NCI-H460 (cell line): Measurements from ENCODE around the gene ZNF223. TPM values are rescaled to one million over a fixed set of nuclear protein-coding genes. Genes with fewer than 3 reads are reported as not detected.
A peak's percentile ranks its signal among the peaks of the same experiment; 100 is the strongest.

ENCODE experiments used
- DNase-seq: peaks from one replicate; pipeline ENCODE4 v3.0.0-alpha.2; 2016; ENCODE audit warnings: low read depth; ENCODE audit errors: extremely low read depth
- small RNA-seq, 2 experiments: library from RNA; depleted of rRNA; stranded (forward); fragments of <200 nt; gene quantifications; one replicate each; pipeline ENCODE3, GENCODE V24; 2014
- total RNA-seq: library from RNA; depleted of rRNA; stranded (reverse); fragments of >200 nt; shearing (Covaris generic); gene quantifications from 2 replicates; pipeline ENCODE4 v1.2.3, GENCODE V29; 2014; rRNA removed

Gene ZNF223
- total RNA-seq, 1 experiment from 2014 or later: 2.0 TPM

GRCh38 chr19:44069415-44069814 lies 17.6 kb downstream of the ZNF223 start:
- no peak for DNase-seq

- DNase-seq: peak; percentile 80
These were observed 20.1 kb downstream of the ZNF223 start, which contains the start of gene ZNF284 for GRCh38 chr19:44071824-44072542. Gene ZNF284 (plus strand): TSS chr19:44072159. CDS start chr19:44076390, 4,231 bp downstream.

DNA sequence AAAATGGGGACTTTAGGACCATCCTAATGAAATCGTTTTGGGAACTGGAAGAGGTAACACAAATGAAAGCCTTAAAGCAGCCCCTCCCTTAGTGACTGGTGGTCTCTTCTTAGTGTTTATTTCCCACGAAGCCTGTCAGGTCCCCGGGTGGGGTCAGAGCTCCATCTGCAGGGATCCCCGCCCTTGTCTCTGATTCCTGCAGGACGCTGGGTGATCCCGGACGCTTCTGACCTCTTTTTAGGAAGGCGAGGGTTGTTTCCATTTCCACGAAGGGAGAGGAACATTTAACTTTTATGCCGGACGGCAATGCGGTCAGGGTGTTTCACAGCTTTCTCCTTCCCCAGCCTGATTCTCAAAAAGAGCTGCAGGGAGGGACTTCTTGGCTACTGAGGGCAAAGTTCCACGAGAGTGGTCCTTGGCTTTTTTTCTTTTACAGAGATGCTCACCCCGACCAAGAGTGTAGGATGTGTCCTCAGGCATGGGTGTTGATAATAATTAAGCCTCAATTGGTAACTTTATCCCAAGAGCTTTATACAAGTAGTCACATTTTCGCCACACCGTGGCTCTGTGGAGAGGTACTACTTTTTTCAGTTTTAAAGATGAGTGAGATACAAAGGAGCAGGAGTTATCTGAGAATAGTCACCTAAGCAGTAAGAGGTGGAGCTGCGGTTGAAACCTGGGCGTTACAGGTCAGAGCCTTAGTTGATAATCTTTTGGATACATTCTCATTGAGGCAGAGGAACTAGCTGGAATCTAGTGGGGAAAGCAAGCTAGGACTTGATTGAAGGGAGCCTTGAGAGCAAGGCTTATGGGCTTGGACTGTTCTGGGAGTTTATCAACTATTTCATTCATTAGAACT lies 20.9 kb downstream of the ZNF223 start:
- no peak for DNase-seq

- DNase-seq: no peak
These were observed 24.5 kb downstream of the ZNF223 start for GRCh38 chr19:44076325-44076724.

DNA sequence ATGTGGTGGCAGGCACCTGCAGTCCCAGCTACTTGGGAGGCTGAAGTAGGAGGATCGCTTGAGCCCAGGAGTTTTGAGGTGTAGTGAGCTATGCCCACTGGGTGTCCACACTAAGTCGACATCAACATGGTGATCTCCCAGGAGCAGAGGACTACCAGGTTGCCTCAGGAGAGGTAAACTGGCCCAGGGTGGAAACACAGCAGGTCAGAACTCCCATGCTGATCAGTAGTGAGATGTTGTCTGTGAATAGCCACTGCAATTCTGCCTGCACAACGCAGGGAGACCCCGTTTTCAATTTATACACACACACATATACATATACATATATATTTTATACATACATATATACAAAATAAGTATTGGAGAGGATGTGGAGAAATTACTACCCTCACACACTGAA lies 40.3 kb downstream of the ZNF223 start:
- DNase-seq: no peak

DNA sequence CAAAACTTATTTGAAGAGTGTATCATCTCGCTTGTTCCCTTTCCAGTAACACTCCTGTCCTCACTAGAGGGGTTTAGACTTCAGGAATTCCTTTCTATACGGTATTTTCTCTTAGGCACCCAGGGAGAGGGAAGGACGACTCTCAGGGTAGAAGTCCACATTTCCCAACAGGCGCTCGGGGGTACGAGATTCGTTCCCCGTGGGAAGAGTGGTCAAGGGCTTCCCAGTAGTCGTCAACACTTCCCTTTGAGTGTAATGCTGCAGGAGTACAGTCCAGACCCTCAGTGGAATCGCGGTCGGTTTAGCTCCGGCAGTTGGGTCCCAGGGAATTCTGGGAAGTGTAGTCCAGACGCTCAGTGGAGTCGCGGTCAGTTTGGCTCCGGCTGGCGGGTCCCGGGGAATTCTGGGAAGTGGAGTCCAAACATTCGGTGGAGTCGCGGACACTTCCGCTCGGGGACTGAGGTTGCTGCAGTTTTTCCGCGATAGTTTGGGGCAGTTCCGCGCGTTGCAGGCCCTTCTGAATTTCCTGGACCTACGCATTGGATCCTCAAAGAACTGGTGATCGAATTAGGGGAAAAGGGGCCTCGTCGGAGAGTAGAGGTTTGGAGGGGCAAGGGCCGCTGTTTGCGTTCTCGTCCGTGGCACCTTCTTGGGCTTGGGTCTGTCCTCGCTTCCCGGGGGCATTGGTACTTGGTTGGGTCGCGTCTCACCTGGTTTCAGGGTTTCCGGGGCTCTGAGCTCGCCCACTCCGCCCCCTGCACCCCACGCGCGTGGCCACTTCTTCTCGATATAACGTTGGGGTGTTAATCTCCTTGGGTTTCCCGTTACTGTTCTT lies 42.3 kb downstream of the ZNF223 start, which contains the start of gene ZNF224:
ZNF224 (plus strand) TSS at position 431 of the 835 bp plus-strand sequence. CDS start 3,513 bp downstream, outside the sequence.
- DNase-seq: peak; percentile 84

DNA sequence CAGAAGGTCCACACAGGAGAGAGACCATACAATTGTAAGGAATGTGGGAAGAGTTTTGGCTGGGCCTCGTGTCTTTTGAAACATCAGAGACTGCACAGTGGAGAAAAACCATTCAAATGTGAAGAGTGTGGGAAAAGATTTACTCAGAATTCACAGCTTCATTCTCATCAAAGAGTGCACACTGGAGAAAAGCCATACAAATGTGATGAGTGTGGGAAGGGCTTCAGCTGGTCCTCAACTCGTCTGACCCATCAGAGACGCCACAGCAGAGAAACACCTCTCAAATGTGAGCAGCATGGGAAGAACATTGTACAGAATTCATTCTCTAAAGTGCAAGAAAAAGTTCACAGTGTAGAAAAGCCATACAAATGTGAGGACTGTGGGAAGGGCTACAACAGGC lies 55.9 kb downstream of the ZNF223 start:
- no peak for DNase-seq

GRCh38 chr19:44109458-44109857 lies 57.6 kb downstream of the ZNF223 start:
- no peak for DNase-seq

- DNase-seq: no peak
These were observed 60.2 kb downstream of the ZNF223 start for GRCh38 chr19:44111910-44112463.

- no peak for DNase-seq
These were observed 60.9 kb downstream of the ZNF223 start for GRCh38 chr19:44112802-44113137.

DNA sequence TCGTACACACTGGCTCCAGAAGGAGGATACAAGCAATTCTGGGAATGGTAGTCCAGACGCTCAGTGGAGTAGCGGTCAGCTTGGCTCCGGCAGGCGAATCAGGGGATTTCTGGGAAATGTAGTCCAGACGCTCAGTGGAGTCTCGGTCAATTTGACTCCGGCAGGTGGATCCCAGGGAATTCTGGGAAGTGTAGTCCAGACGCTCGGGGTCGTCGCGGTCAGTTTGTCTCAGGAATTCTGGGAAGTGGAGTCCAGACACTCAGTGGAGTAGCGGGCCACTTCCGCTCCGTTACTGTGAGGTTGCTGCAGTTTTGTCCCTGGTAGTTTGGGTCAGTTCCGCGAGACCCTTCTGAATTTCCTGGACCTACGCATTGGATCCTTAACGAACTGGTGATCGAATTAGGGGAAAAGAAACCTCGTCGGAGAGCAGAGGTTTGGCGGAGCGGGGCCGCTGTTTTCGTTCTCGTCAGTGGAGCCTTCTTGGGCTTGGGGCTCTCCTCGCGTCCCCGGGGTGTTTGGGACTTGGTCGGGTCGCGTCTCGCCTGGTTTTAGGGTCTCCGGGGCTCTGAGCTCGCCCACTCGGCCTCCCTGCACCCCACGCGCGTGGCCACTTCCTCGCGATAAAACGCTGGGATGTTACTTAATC lies 61.4 kb downstream of the ZNF223 start, which contains the start of gene ZNF225:
ZNF225 (plus strand) TSS at position 262 of the 646 bp plus-strand sequence. CDS start 2,429 bp downstream, outside the sequence.
- DNase-seq: peak; percentile 94

- DNase-seq: no peak
These were observed 62.1 kb downstream of the ZNF223 start for GRCh38 chr19:44113784-44114390.

Small RNAs within 50 kb of the gene (small RNA-seq; reads per million reads assigned to genes)
- 0 reads per million in 2 experiments for gene RNU6-902P

Other genes with a start within 250 kb of the ZNF223 start
- 0.37 and 0.69 TPM in 2 replicates for gene LYPD5, start 249.6 kb upstream of the ZNF223 start, total RNA-seq
- 5.5 and 9.6 TPM in 2 replicates for gene ZNF283, start 224.7 kb upstream of the ZNF223 start, total RNA-seq
- gene ZNF404, start 168.1 kb upstream of the ZNF223 start, total RNA-seq: not detected in 2 replicates
- 7.8 and 10.6 TPM in 2 replicates for gene ZNF45, start 116.8 kb upstream of the ZNF223 start, total RNA-seq
- 2.0 and 2.8 TPM in 2 replicates for gene ZNF221, start 100.8 kb upstream of the ZNF223 start, total RNA-seq
- 6.1 and 6.6 TPM in 2 replicates for gene ZNF155, start 67.8 kb upstream of the ZNF223 start, total RNA-seq
- 3.6 and 4.8 TPM in 2 replicates for gene ZNF230, start 49.1 kb upstream of the ZNF223 start, total RNA-seq
- 6.8 and 7.1 TPM in 2 replicates for gene ZNF222, start 26.7 kb upstream of the ZNF223 start, total RNA-seq
- 2.0 and 2.2 TPM in 2 replicates for gene ZNF284, start 20.1 kb downstream of the ZNF223 start, total RNA-seq
- gene ZNF224, start 42.3 kb downstream of the ZNF223 start, total RNA-seq: 13.4 and 16.2 TPM in 2 replicates
- 3.3 TPM in 2 replicates for gene ZNF225, start 61.4 kb downstream of the ZNF223 start, total RNA-seq
- gene ZNF234, start 89.5 kb downstream of the ZNF223 start, total RNA-seq: 8.5 and 8.6 TPM in 2 replicates
- 20.1 and 21.0 TPM in 2 replicates for gene ZNF226, start 113.1 kb downstream of the ZNF223 start, total RNA-seq
- 18.2 and 20.3 TPM in 2 replicates for gene ZNF227, start 160.5 kb downstream of the ZNF223 start, total RNA-seq
- gene ZNF233, start 207.8 kb downstream of the ZNF223 start, total RNA-seq: 0.14 and 0.25 TPM in 2 replicates